Mucosa of descending colon (tissue), 3 donors: ENCODE data around the gene GPC3. TPM values are rescaled to one million over a fixed set of nuclear protein-coding genes. Genes with fewer than 3 reads are reported as not detected.
A peak's percentile ranks its signal among the peaks of the same experiment; 100 is the strongest.

ENCODE experiments used
- ATAC-seq: fragments of 200-7000 bp; cut with Tn5 transposase; one replicate; pipeline ENCODE4 v1.9.1; 2020; ENCODE audit warnings: mild to moderate bottlenecking, moderate library complexity
- DNase-seq, 3 donors: peaks; one replicate each; pipeline ENCODE4 v3.0.0-alpha.2; 2020
- H3K36me3 ChIP-seq: fragments of 200-600 bp; one replicate; pipeline ENCODE4 v1.8.0; 2021; ENCODE audit warnings: low read depth, mild to moderate bottlenecking
- H3K4me1 ChIP-seq: fragments of 200-600 bp; one replicate; pipeline ENCODE4 v1.8.0; 2021; ENCODE audit warnings: low read depth, mild to moderate bottlenecking
- H3K4me3 ChIP-seq: fragments of 200-600 bp; one replicate; pipeline ENCODE4 v1.8.0; 2021; ENCODE audit warnings: mild to moderate bottlenecking
- H3K9me3 ChIP-seq: fragments of 200-600 bp; one replicate; pipeline ENCODE4 v1.8.0; 2021; ENCODE audit warnings: mild to moderate bottlenecking
- intact Hi-C, 2 donors: fragments of 100-400 bp; cut with DNase I in 1 of 2; cut with micrococcal nuclease in 1 of 2; formaldehyde crosslinking; loops; one replicate each; pipeline versions ENCODE4 v1.11.0 to v1.11.1; 2022; cut with DNase I, micrococcal nuclease
- long read RNA-seq, 2 donors: library from polyadenylated mRNA; unstranded; transcript quantifications; one replicate each; pipeline ENCODE4 v2.0.0, GENCODE V29; 2019 to 2021
- total RNA-seq, 3 donors: library from RNA; stranded (reverse); fragmentation: NEBNext Ultra II Directional in 2 of 3; extraction: Animal tissue kit (Norgen Biotek cat#: 25700) in 2 of 3; gene quantifications; one replicate each; pipeline versions ENCODE4 v1.2.1 to v1.2.4, GENCODE V29; 2021 to 2023
- TF ChIP-seq, protein P1 (sequence below): fragments of 200-600 bp; IDR thresholded peaks from one replicate; pipeline ENCODE4 v1.8.0; 2022; ENCODE audit warnings: antibody characterized with exemption, mild to moderate bottlenecking
- donor health status: DM: no; HTN: no; CAD: no; lungs with moderate emphysema.
- donor health status: DM: no; HTN: no; CAD: no.
- donor health status: DM: no; HTN: yes; CAD: no.

The GPC3 gene
- total RNA-seq, result 1 to 10 TPM in 2 of 3 donors, under 1 TPM in 1; 0.55 to 2.8 (median 2.1) TPM
- long read RNA-seq, donor 1, partial matches to known transcripts, result 0 of 1 reads
- long read RNA-seq, donor 1, other reads (novel, unspliced or antisense), result 0 of 1 reads
- long read RNA-seq, donor 2, partial matches to known transcripts, result 0 of 4 reads
- long read RNA-seq, donor 2, other reads (novel, unspliced or antisense), result 1 of 4 reads

- Histone ChIP-seq H3K36me3 (no peaks in the 10 kb centered on the region), H3K4me3 (no peak within 1 kb of the TSS), H3K4me1 (no peaks in the 10 kb centered on the region), H3K9me3 (no peaks in the 10 kb centered on the region)
- ATAC-seq, result peak; percentile 86
- intact Hi-C loops, result no loop called here
- TF ChIP-seq, protein P1, sequence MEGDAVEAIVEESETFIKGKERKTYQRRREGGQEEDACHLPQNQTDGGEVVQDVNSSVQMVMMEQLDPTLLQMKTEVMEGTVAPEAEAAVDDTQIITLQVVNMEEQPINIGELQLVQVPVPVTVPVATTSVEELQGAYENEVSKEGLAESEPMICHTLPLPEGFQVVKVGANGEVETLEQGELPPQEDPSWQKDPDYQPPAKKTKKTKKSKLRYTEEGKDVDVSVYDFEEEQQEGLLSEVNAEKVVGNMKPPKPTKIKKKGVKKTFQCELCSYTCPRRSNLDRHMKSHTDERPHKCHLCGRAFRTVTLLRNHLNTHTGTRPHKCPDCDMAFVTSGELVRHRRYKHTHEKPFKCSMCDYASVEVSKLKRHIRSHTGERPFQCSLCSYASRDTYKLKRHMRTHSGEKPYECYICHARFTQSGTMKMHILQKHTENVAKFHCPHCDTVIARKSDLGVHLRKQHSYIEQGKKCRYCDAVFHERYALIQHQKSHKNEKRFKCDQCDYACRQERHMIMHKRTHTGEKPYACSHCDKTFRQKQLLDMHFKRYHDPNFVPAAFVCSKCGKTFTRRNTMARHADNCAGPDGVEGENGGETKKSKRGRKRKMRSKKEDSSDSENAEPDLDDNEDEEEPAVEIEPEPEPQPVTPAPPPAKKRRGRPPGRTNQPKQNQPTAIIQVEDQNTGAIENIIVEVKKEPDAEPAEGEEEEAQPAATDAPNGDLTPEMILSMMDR, result no peak
- DNase-seq, result peak; percentile 24 to 60 (median 53)
Measured at GRCh38 chrX:133985164-133985966, at the start of gene GPC3. Gene GPC3, minus strand, starts transcription at chrX:133985594.

- Histone ChIP-seq H3K4me1 (no peaks in the 10 kb centered on the region), H3K9me3 (no peaks in the 10 kb centered on the region), H3K36me3 (no peaks in the 10 kb centered on the region), H3K4me3 (no peak overlapping the region)
- intact Hi-C loops, result no loop called here
- TF ChIP-seq, protein P1, result no peak
- no peak for DNase-seq
- ATAC-seq, result no peak
Measured at GRCh38 chrX:134032441-134032840, 47.0 kb upstream of the GPC3 start.

DNA sequence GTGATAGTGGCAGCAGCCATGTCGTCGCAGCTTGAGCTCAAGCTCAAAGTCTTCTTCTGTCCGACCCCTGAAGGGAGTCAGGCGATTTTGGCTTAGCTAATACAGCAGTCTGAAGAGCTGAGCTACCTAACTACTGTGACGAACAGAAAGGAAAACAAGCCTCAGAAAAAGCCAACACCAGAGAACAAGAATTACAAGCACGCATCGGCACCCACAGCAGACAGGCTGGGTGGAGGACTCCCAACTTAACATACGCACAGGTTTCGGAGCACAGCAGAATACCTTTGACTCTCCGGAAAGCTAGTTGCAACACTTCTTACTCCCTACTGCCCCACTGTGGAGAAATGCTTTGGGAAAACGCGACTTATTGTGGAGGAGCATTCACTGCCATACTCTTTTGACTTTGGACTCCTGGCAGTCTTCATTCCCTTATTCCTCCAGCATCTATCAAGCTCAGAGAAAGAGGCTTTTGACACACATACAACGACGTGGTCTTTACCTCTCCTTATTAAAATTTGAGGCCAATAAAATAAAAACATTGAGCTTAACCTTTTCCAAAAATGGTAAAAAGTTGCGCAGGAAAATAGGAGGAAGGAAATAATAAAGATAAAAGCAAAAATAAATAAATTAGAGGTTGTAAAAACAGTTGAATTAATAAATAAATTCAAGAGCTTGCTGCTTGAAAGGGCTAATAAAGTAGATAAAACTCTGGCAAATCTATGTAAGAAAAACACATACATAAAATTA, 41.3 kb upstream of the GPC3 start:
- intact Hi-C loops, result no loop called here
- ATAC-seq, result peak; percentile 87

DNA sequence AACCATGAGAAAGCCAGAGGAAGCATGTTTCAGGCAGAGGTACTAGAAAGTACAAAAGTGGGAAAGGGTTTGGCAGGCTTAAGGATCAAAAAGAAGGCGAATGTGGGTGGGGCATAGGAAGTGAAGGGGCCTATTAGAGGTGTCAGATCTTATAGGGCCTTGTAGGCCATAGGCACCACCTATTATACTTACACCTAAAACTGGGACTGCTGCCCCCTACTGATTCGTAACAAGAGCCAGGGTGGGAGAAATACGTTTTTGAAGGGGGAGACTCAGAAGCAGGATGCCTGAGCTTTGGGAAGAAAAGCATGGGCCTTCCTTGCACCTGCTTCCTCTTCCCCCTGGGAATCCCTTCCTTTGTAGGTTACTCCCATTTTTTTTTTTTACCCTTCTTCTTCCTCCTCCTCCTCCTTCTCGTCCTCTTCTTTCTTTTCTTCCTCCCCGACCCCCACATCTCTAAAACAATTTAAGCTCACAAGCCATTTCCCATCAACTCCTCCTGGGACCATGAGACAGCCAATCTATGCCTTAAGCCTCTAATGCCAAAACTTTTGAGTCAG, 40.7 kb upstream of the GPC3 start:
- Histone ChIP-seq H3K36me3 (no peaks in the 10 kb centered on the region), H3K4me3 (no peak overlapping the region), H3K9me3 (no peaks in the 10 kb centered on the region), H3K4me1 (no peaks in the 10 kb centered on the region)
- intact Hi-C loops, result no loop called here
- TF ChIP-seq, protein P1, result no peak
- DNase-seq (no peak), ATAC-seq (no peak)

More for the DNA sequence above, 41.3 kb upstream of the GPC3 start:
- peak in 2 of 3 donors; percentile 23 to 75 for DNase-seq
- TF ChIP-seq, protein P1, result no peak
- H3K4me1 ChIP-seq, result no peaks in the 10 kb centered on the region
- no peak overlapping the region for H3K4me3 ChIP-seq
- H3K9me3 ChIP-seq, result no peaks in the 10 kb centered on the region
- H3K36me3 ChIP-seq, result no peaks in the 10 kb centered on the region

GRCh38 chrX:134024686-134025377, 39.4 kb upstream of the GPC3 start:
- intact Hi-C loops, result no loop called here
- TF ChIP-seq, protein P1, result no peak
- Histone ChIP-seq H3K4me1 (no peaks in the 10 kb centered on the region), H3K9me3 (no peaks in the 10 kb centered on the region), H3K4me3 (no peak overlapping the region), H3K36me3 (no peaks in the 10 kb centered on the region)
- DNase-seq (no peak), ATAC-seq (no peak)
